ENCODE measurements around the gene NAV3.

DNA sequence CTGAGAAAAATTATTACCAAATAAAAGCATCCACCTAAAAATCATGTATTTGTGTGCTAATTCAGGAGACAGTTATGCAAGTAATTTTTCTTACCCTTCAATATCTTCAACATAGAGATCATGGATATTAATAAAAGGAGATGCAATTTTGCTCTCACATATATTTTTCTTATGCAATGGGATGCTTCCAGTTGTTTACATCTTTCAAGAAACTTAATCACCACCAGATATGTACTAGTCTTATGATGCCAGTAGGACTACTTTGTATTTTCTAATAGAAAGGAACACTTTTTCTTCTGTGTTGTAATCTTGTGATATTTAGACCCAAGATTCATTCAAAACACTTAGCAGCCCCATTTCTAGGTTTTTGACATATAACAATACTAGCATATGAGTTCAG, 107.6 kb downstream of the NAV3 start:
- TF ChIP-seq, protein P1, sequence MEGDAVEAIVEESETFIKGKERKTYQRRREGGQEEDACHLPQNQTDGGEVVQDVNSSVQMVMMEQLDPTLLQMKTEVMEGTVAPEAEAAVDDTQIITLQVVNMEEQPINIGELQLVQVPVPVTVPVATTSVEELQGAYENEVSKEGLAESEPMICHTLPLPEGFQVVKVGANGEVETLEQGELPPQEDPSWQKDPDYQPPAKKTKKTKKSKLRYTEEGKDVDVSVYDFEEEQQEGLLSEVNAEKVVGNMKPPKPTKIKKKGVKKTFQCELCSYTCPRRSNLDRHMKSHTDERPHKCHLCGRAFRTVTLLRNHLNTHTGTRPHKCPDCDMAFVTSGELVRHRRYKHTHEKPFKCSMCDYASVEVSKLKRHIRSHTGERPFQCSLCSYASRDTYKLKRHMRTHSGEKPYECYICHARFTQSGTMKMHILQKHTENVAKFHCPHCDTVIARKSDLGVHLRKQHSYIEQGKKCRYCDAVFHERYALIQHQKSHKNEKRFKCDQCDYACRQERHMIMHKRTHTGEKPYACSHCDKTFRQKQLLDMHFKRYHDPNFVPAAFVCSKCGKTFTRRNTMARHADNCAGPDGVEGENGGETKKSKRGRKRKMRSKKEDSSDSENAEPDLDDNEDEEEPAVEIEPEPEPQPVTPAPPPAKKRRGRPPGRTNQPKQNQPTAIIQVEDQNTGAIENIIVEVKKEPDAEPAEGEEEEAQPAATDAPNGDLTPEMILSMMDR (IDR thresholded peaks at IDR 0.05) = no peak
- TF ChIP-seq POLR2A (IDR thresholded peaks at IDR 0.05) = no peak
- no peak for TF ChIP-seq EP300 (IDR thresholded peaks at IDR 0.05)
- TF ChIP-seq POLR2AphosphoS5 (IDR thresholded peaks at IDR 0.05) = no peak
